HUES48 (cell line): Measurements from ENCODE around the gene CNTN4.
"Not testable (repeated sequence)": the region's sequence is repeated elsewhere in the genome, so short reads cannot be mapped to it uniquely, and the experiment has no call there.

Experiments
- H3K27ac ChIP-seq: one replicate; pipeline ENCODE4 v1.7.0; 2013; ENCODE audit warnings: low read depth, low read length, inconsistent platforms
- H3K27me3 ChIP-seq: 2 replicates; pipeline ENCODE4 v1.6.1; 2013; ENCODE audit warnings: mild to moderate bottlenecking, low read length; ENCODE audit not compliant: control insufficient read depth, insufficient read depth
- H3K36me3 ChIP-seq: 2 replicates; pipeline ENCODE4 v1.6.1; 2013; ENCODE audit warnings: low read length; ENCODE audit not compliant: control insufficient read depth, insufficient read depth
- H3K4me1 ChIP-seq: 2 replicates; pipeline ENCODE4 v1.6.1; 2013; ENCODE audit warnings: mild to moderate bottlenecking, low read length; ENCODE audit not compliant: control insufficient read depth, insufficient read depth
- H3K4me3 ChIP-seq: 2 replicates; pipeline ENCODE4 v1.5.1; 2013; ENCODE audit warnings: mild to moderate bottlenecking, low read depth, low read length
- H3K9ac ChIP-seq: 2 replicates; pipeline ENCODE4 v1.6.1; 2013; ENCODE audit warnings: mild to moderate bottlenecking, low read depth, low read length, moderate library complexity
- H3K9me3 ChIP-seq: 2 replicates; pipeline ENCODE4 v1.6.1; 2013; ENCODE audit warnings: low read length; ENCODE audit not compliant: control insufficient read depth, insufficient read depth

The CNTN4 gene

DNA sequence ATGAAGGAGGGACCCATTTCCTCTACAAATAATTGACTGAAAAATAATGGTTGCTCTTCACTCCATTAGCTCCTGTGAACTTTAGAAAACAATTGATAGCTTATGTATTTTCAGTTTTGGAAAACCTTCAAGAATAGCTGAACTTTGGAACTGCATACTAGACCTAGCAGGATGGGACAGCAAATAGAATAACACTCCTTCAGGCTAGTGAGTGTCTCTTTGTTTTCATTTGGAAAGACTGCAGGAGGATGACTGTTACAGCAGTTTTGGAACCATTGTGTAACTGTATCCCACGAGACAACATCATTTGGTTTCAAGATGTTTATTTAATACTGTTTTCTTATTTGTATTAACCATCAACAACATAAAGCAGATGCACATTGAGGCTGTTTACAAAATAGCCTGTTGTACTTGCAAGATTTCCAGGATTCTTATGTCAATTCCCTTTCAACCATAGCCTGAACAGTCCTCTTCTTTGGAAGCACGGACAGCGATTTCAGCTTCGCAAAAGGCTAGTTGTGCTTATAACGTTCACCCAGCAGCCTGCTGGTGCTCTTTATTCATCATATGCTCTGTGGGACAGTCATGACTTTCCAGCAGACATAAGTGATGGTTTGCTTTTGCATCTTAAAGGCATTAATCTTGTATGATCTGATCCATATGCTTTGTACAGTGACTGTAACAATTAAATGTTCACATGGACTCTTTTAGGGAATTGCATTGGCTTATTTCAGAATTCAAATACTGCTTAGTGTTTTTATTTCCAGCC, 676.0 kb downstream of the CNTN4 start:
- H3K4me1 ChIP-seq: peaks cover 9% of the 10 kb centered on the region; the same call in 1 of the 2 replicates
- H3K9me3 ChIP-seq: no peaks in the 10 kb centered on the region

DNA sequence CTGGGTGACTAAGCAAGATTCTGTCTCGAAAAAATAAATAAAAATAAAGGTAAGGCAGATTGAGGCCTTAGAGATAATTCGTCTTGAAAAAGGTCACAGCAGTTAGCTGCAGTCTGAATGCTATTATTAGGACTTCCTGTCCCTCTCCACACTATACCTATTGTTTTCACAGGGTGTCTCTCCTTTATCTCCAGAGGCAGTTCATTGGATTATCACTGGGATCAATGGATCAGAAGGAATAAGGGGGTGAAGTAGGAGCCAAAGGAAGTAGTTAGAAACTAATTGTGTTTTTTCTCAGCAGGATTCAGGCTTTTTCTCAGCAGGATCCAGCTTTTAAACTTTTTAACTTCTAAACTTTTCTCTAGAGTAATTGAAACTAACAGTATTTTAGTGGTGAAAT, 684.6 kb downstream of the CNTN4 start:
- Histone ChIP-seq H3K27ac (peak overlapping the region; percentile 64), H3K4me1 (peaks cover 13% of the 10 kb centered on the region), H3K27me3 (peaks cover 7% of the 10 kb centered on the region), H3K4me3 (no peak overlapping the region), H3K9me3 (no peaks in the 10 kb centered on the region), H3K9ac (no peak overlapping the region), H3K36me3 (no peaks in the 10 kb centered on the region)

More for the DNA sequence above, 676.0 kb downstream of the CNTN4 start:
- no peak overlapping the region for H3K4me3 ChIP-seq
- H3K36me3 ChIP-seq: no peaks in the 10 kb centered on the region
- H3K27me3 ChIP-seq: no peaks in the 10 kb centered on the region
- no peak overlapping the region for H3K9ac ChIP-seq
- no peak overlapping the region for H3K27ac ChIP-seq

DNA sequence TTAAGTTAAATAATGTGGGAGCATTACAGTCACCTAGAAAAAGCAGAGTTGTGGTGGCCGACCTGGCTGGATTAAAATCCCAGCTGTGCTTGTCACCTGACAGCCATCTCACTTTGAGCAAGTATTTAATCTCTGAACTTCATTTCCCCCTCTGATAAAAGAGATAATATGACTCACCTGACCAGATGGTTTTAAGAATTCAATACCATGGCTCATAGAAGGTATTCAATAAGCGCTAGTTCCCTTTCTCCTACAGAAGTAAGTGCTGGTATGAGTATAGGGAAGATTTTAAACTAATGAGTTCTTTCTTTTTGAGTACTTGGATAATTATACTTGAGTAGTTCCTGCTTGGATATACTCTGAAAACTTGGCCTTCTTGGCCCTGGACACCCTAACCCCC, 686.0 kb downstream of the CNTN4 start:
- no peak overlapping the region for H3K9ac ChIP-seq
- H3K9me3 ChIP-seq: no peaks in the 10 kb centered on the region
- H3K36me3 ChIP-seq: no peaks in the 10 kb centered on the region
- peaks cover 13% of the 10 kb centered on the region for H3K4me1 ChIP-seq
- no peak overlapping the region for H3K4me3 ChIP-seq
- peaks cover 7% of the 10 kb centered on the region for H3K27me3 ChIP-seq
- no peak overlapping the region for H3K27ac ChIP-seq

DNA sequence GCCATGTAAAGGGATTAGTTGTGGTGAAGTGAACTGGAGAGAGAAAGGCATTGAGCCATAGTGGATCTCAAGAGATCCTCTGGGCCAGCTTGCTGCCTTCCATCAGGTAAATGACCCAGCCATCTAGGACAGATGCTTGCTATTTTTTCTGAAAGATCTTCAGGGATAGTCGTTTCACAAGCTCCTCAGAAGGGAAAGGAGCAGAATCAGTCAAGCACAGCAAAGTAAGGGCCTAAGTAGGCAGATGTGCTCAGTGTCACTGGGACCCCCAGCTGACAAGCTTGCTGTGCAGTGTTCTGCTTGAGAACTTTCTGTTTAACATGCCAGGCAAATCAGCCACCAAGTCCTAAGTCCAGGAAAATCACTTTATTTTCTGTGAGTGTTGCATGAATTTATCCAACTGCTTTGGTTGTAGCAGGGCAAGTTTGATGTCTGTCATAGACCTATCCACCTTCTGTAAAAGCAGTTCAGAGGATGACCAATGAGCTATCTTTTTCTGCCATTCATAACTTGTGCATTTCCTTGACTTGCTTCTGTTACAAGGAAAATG, 691.7 kb downstream of the CNTN4 start:
- no peaks in the 10 kb centered on the region for H3K36me3 ChIP-seq
- H3K9ac ChIP-seq: no peak overlapping the region
- H3K4me1 ChIP-seq: no peaks in the 10 kb centered on the region
- no peaks in the 10 kb centered on the region for H3K9me3 ChIP-seq
- no peak overlapping the region for H3K4me3 ChIP-seq
- H3K27me3 ChIP-seq: no peaks in the 10 kb centered on the region
- no peak overlapping the region for H3K27ac ChIP-seq

DNA sequence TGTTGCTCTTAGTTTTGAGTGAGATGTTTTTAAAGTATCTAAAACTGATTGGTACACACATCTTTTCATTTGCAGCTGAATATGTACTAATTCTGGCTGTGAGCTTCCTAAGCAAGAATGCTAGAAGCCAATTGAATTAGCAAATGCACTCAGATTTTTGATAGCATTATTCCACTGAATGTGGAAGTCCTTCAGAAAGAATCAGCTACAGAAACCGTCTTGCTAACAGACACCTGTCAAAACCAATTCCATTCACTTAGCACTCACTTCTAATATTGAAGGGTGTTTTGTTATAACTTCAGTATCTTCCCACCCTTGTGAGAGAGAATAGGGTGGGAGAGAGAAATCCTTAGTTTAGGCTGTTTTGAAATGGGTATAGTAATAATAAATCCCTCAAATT, 693.8 kb downstream of the CNTN4 start:
- no peak overlapping the region for H3K9ac ChIP-seq
- H3K36me3 ChIP-seq: no peaks in the 10 kb centered on the region
- no peaks in the 10 kb centered on the region for H3K4me1 ChIP-seq
- H3K27ac ChIP-seq: no peak overlapping the region
- no peak overlapping the region for H3K4me3 ChIP-seq
- H3K27me3 ChIP-seq: no peaks in the 10 kb centered on the region
- no peaks in the 10 kb centered on the region for H3K9me3 ChIP-seq

DNA sequence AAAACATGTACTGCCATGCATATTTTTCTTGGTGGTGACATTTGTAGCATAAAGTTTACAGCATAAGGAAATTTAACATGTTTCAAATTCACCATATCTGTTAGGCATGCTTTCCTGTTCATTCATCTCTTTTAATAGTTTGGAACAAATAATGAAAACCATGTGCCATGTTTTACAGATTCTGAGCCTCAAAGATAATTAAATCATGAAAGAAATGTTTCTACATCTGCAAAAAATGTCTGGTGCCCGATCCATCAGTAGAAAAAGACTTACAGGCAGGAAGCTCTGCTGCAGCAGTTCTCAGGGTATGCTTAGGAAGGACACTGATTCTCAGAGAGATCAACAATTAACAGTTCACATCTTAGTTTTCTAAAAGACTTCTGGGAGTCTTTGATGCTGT, 695.3 kb downstream of the CNTN4 start:
- Histone ChIP-seq H3K4me3 (no peak overlapping the region), H3K4me1 (no peaks in the 10 kb centered on the region), H3K36me3 (no peaks in the 10 kb centered on the region), H3K9me3 (no peaks in the 10 kb centered on the region), H3K27me3 (no peaks in the 10 kb centered on the region), H3K27ac (no peak overlapping the region), H3K9ac (no peak overlapping the region)

DNA sequence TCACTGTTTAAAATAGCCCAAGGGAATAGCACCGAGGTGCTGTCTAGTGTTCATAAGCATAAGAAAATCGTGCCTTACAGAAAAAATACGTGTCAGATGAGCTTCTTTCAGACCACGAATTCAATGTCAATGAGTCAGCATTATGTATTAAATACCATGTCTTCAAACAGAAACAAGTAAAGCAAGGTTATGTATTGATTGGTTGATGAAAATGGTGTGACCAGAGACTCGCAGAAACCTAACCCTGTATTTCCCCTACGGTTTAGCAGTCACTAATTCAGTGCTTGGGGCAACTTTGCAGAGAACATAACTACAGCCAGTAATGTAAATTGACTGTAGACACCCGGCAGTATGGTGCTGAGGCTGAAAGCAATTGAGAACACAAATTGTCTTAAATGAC, 703.8 kb downstream of the CNTN4 start:
- H3K27me3 ChIP-seq: no peaks in the 10 kb centered on the region
- H3K9me3 ChIP-seq: no peaks in the 10 kb centered on the region
- H3K27ac ChIP-seq: no peak overlapping the region
- H3K36me3 ChIP-seq: no peaks in the 10 kb centered on the region
- no peak overlapping the region for H3K4me3 ChIP-seq
- H3K9ac ChIP-seq: no peak overlapping the region
- no peaks in the 10 kb centered on the region for H3K4me1 ChIP-seq

DNA sequence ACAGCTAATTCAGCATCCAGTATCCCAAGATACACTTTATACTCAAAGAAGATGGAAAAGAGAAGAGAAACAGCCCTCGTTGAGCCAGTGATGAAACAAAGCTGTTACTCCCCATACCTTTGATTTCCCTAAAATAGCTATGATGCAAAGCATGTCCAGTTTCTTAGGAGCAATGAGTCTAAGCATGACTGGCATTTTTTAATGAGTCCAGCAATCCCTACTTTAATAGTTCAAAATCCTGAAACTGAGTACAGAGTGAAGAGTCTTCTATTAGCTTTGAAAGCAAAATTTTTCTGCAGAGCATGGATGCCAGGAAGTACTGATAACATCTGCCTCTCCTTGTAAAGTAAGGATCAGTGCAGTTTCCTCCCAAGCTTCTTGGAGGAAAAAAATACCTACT, 708.8 kb downstream of the CNTN4 start:
- no peak overlapping the region for H3K9ac ChIP-seq
- H3K27ac ChIP-seq: no peak overlapping the region
- H3K27me3 ChIP-seq: no peaks in the 10 kb centered on the region
- no peaks in the 10 kb centered on the region for H3K36me3 ChIP-seq
- no peaks in the 10 kb centered on the region for H3K9me3 ChIP-seq
- H3K4me3 ChIP-seq: no peak overlapping the region
- H3K4me1 ChIP-seq: no peaks in the 10 kb centered on the region

DNA sequence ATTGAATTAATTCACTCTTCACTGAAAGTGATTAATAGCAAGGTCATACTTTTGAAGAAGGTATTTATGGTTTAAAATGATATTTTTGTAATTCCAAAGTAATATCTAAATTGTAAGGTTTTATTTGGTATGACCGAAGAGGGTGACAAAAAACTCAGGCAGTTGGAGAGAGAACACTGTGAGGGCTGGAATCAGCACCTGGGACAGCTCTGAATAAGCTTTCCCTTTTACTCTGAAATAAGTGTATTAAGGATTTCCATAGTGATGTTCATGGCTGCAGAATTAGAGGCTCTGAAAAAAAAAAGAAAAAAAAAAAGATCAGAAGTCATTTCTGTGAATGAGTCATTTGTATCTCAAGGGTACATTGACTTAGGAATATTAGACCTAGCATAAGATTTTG, 712.1 kb downstream of the CNTN4 start:
- Histone ChIP-seq H3K9me3 (no peaks in the 10 kb centered on the region), H3K4me1 (0 out of 2 replicates have a peak, but pooled peaks cover 6% of the 10 kb centered on the region), H3K4me3 (no peak overlapping the region), H3K36me3 (no peaks in the 10 kb centered on the region), H3K9ac (no peak overlapping the region), H3K27ac (no peak overlapping the region), H3K27me3 (no peaks in the 10 kb centered on the region)

DNA sequence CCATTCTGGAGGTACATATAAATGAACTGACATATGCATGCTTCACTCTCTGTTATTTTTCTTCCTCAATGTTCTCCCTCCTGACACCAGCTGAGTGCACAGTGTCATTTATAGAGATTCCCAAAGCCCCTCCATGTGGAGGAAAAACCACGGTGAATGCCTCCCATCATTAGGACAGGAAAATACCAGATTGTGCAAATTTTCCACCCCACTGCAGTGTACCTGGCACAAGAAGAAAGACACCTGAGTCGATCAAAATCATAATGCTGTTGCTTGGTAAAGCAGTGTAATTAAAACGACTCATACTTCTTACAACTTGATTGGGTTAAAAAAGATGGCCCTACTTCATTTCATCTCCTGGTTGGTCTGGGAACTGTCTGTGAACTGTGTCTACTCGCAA, 720.9 kb downstream of the CNTN4 start:
- H3K4me1 ChIP-seq: 0 out of 2 replicates have a peak, but pooled peaks cover 1% of the 10 kb centered on the region
- no peaks in the 10 kb centered on the region for H3K36me3 ChIP-seq
- no peaks in the 10 kb centered on the region for H3K9me3 ChIP-seq
- H3K27me3 ChIP-seq: no peaks in the 10 kb centered on the region
- H3K27ac ChIP-seq: no peak overlapping the region
- H3K4me3 ChIP-seq: no peak overlapping the region
- H3K9ac ChIP-seq: no peak overlapping the region

DNA sequence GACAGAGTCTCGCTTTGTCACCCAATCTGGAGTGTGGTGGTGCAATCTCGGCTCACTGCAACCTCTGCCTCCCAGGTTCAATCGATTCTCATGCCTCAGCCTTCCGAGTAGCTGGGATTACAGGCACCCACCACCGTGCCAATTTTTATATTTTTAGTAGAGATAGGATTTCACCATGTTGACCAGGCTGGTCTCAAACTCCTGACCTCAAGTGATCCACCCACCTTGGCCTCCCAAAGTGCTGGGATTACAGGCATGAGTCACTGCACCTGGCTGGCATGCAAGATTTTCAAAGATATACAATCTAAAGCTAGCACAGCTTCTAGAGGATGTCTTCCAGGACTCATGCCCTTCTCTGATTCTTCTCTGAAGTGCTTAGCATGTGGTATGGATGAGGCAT, 722.3 kb downstream of the CNTN4 start:
- not testable (repeated sequence) for H3K4me3 ChIP-seq, H3K9me3 ChIP-seq, H3K4me1 ChIP-seq, H3K9ac ChIP-seq, H3K36me3 ChIP-seq, H3K27me3 ChIP-seq, H3K27ac ChIP-seq
